Cardiac fibroblast (primary cell): ENCODE results near the gene SH3BP1.
A peak's percentile ranks its signal among the peaks of the same experiment; 100 is the strongest.

Source experiments
- DNase-seq, 2 donors: peaks; one replicate each; pipeline versions ENCODE4 v3.0.0 to v3.0.0-alpha.2; 2010; ENCODE audit warnings: low read depth in 2 of 2
- H3K4me3 ChIP-seq, 2 donors: replicated peaks in 1 of 2; 1 replicate in 1 of 2; 2 replicates in 1 of 2; pipeline ENCODE4 v1.5.1; 2011; ENCODE audit warnings: low read depth in 2 of 2, low read length in 2 of 2, mild to moderate bottlenecking in 2 of 2, moderate library complexity in 1 of 2
- CTCF ChIP-seq: IDR thresholded peaks from one replicate; pipeline ENCODE4 v1.5.1; 2011; ENCODE audit warnings: low read depth, mild to moderate bottlenecking, low read length, inconsistent platforms

SH3BP1 gene

GRCh38 chr22:37610480-37611129 lies 28.9 kb upstream of the SH3BP1 start:
- no peak overlapping the region for H3K4me3 ChIP-seq
- TF ChIP-seq CTCF = no peak
- no peak for DNase-seq

DNA sequence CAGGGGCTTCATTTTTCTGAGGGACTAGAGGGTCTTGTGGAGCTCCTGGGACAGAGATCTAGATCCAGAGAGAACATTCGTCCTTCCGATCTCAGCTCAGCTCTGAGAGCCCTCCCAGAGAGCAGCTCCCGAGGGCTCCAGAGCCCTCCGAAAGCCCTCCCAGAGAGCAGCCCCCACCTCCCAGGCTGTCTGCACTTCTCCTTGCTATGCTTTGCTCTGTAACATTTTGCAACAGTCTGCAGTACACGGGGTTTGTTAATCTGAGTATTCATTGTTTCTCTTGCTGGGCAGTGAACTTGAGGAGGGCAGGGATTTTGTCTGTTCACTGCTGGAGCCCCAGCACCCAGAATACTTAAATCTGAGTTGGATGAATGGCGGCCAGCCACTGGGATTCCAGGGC lies 28.3 kb upstream of the SH3BP1 start:
- no peak overlapping the region for H3K4me3 ChIP-seq
- no peak for TF ChIP-seq CTCF
- DNase-seq = peak in 1 of 2 donors; percentile 23

GRCh38 chr22:37616201-37617083 lies 23.0 kb upstream of the SH3BP1 start:
- no peak overlapping the region for H3K4me3 ChIP-seq
- TF ChIP-seq CTCF = no peak
- no peak for DNase-seq

DNA sequence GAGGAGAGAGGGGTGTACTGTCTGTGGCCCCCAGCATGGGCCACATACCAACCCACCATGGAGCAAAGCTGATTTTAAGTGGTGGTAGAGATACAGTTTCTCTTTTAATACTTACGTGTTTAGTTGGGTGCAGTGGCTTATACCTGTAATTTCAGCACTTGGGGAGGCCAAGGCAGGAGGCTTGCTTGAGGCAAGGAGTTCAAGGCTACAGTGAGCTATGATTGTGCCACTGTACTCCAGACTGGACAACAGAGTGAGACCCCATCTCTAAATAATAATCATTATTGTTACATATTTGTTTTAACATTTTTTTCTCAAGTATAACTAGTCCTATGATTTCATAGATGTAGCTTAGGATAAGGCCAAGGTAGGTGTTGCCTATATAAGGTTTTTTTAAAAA lies 22.0 kb upstream of the SH3BP1 start:
- no peak for TF ChIP-seq CTCF
- DNase-seq = no peak
- H3K4me3 ChIP-seq = no peak overlapping the region

DNA sequence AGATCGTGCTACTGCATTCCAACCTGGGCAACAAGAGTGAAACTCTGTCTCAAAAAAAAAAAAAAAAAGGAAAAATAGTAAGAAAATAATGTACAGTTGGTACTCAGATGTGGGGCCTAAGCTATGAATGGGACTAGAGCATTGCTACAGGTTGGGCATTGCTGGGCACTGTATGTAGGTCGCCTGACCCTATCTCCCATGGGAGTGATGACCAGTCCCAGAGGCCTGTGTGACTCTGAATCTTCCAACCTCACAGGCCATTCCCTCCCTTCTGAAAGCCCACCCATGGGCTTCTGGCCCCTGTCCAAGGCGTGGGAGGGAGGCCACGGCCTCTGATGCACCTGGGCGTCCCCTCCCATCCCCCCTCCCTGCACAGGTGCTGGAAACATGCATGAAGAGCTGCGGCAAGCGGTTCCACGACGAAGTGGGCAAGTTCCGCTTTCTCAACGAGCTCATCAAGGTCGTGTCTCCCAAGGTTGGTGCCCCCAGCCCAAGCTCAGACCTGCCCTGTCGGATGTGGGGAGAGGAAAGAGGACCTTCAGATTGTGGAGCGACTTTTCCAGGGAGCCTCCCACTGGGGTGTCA lies 21.3 kb upstream of the SH3BP1 start:
- no peak for TF ChIP-seq CTCF
- no peak for DNase-seq
- H3K4me3 ChIP-seq = no peak overlapping the region

DNA sequence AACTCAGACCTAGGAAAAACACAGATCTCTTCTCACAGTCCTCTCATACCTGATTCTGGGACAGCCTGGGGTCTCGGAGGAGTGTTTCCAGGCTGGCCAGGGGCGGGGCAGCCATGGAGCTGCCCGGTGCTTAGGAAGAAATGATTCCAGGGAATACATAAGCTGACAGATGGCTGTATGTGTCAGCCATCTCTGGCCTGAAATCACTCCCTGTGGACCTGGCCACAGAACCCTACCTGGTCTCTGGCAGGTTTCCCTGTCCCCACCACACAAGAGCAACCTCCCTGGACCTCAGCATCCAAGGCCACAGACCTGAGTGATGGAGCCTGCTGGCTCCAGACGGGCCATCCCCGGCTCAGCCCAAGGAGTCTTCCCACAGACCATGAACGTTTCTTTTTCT lies 20.8 kb upstream of the SH3BP1 start:
- H3K4me3 ChIP-seq = no peak overlapping the region
- DNase-seq = no peak
- TF ChIP-seq CTCF = no peak
